GM21528 (cell line): ENCODE data around the gene PTPRT.

ENCODE experiments used
- ATAC-seq: cut with Tn5 transposase; IDR thresholded peaks from one replicate; pipeline ENCODE4 v1.9.1; 2021; ENCODE audit warnings: mild to moderate bottlenecking, moderate library complexity; ENCODE audit not compliant: unreplicated experiment, low FRiP score

The PTPRT gene

DNA sequence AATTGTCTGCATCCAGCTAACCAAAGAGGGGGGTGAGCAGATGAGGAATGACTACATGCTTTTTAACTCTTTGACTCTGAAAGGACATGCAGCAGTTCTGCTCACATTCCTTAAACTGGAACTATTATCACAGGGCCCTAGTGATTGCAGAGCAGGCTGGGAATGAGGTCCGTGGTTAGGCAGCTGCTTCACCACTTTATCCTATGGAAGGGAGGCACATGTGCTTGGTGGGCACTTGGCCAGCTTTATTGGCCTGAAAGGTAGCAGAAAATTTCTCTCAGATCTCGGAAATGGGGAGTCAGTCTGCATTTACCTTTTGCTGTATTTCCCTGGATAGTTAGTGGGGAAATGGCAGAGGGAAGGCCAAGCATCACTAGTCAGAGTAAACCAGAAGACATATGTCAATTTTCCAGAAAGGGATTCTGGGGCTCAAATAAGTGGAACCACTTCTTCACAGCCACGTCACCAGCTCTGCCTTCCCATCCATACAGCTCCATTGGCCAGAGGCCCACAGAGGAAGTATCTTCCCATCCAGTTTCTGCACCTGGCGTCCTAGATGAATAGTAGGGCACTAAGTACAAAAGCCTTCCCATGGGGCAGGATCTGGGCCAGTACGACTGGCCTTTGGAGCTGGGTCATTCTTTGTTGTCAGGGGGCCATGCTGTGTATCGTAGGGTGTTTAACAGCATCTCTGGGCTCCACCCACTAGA lies 444.8 kb downstream of the PTPRT start:
- no peak for ATAC-seq

DNA sequence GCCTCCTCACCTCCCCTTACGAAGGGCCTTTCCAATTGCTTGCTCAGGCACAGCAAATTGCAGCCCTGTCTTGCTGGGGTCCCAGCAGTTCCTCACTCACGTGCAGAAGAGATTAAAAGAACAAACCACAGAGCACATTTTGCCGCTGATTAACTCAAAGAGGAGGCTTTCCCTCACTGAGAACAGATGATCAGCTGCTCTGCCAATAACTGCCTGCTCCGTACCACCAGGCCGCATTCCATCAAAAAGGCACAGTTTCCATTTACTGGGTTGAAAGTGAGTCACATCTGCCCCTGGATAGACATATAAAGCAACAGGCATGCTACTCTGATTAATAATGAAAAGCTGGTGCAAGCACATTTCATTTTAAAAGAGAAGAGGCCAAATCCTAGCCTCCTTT lies 446.8 kb downstream of the PTPRT start:
- no peak for ATAC-seq

DNA sequence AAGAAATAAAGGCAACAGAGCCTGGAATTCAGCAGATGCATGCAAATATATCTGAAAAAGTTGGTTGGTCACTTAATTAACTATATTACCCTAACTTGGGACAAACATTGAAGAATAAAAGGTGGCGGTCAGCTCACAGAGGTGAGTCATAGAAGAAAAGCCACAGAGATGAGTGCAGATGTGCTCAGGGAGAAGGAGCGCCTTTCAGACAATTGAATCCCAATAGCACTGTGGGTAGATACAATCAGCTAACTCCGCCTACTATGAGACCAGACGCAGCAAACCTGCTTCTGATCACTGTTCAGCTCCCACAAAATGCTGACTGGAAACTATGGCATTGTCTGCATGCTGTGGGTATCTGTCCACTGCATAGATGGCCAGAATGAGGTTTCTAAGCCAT lies 447.8 kb downstream of the PTPRT start:
- no peak for ATAC-seq

DNA sequence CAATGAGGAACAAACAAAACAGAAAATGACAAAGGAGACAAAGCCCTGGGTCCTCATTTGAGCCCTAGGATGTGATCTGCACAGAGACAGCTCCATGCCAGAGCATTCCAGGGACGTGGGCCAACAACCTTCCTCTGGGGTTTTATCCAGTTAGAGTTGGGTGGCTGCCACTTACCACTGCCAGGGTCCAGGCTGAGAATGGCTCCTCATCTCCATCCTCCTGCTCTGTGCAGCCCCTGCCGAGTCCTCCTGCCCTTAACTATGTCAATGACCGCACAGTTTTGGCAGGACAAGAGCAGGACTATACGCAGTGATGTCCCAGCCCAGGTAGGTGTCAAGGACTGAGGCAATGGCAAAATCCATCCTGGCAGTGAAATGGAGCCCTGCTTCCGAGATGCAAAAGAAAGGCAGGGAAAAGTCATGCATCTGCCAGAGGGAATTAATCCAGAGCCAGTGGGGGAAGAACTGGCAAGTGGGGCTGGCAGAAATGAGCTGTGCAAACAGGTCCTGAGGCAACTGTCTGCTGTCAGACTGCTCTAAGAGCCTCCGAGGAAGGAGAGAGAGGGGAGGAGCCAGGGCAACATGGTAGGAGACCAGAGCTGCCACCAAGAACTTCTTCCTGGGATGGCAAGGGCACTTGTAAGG lies 449.4 kb downstream of the PTPRT start:
- no peak for ATAC-seq

DNA sequence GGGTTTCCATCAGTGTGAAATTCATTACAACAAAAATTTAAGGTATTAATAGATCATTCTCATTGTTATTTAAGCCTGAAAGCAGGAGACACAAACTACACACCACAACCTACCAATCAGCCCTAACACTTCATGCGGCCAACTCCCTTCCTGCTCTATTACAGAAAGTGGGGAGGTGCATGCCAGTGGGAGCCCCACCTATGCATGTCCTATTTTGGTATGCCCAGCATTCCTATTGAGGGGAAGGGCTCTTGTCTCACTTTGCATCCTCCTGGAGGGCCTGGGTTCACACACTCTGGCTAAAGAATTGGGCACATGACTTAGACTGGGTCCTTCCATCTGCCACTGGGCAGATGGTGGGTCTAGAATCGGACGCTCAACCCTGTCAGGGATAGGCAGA lies 450.0 kb downstream of the PTPRT start:
- ATAC-seq: no peak

DNA sequence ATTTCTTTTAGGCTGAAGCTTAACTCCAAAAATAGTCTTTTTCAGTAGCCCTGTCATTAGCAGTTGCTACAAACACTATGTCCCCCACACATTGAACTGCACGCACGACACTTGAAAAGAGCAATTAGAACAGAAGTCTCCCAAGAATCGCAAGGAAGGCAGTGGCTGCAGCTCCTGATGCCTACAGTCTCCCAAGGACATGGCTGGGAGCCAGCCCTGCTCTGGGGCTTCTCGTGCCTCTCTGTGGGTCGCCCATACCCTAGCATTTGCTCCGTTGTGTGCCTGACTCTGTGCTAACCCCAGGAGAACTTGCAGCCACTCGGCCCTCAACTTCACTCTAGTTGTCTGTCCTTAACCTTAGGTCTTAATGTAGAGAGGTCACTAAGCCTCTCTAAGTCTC lies 454.2 kb downstream of the PTPRT start:
- ATAC-seq: no peak

DNA sequence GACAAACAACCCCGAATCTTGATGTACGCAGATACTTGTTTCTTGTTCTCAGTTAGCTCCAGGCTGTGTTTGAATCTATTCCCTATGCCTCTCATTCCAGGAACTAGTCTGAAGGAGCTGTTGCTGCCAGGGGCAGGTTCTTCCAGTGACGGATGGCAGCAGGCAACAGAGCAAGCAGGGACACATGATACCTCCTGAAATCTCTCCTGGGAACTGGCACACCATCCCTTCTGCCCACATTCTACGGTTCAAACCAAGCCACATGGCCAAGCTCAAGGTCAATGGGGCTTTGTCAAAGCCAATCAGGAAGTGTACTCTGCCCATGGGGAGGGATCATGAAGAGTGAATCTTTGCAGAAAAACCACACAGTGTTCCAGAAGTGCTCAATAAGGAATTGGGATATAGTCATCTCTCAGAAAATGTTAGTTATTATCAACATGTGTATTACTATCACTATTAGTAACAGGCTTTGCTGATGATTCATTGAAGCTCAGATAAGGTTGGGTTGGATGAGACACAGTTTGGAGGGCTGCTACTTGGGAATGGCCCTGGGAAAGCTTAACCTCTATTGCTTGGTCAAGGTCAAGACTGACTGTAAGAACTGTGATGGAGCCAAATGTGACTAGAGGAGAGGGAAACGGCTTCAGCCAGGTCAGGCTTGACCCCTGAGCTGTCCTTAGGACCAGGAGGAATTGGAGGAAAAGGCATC lies 454.9 kb downstream of the PTPRT start:
- no peak for ATAC-seq

DNA sequence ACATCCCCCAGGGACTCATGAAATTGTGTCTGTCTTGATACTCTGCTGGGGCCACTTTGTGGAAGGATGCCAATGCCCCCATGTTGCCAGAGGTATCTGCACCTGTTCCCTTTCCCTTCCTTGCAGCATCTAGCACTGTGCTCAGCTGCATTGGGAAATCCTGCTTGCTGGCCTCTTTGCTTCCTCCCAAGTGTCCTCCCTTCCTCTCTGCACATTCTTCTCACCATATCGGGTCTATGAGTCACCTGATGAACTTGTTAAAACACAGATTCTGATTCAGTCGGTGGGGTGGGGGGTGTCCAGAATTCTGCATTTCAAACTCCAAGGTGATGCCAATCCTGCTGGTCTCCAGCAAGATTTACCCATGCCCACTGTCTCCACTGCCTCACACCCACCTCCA lies 467.8 kb downstream of the PTPRT start:
- ATAC-seq: no peak

DNA sequence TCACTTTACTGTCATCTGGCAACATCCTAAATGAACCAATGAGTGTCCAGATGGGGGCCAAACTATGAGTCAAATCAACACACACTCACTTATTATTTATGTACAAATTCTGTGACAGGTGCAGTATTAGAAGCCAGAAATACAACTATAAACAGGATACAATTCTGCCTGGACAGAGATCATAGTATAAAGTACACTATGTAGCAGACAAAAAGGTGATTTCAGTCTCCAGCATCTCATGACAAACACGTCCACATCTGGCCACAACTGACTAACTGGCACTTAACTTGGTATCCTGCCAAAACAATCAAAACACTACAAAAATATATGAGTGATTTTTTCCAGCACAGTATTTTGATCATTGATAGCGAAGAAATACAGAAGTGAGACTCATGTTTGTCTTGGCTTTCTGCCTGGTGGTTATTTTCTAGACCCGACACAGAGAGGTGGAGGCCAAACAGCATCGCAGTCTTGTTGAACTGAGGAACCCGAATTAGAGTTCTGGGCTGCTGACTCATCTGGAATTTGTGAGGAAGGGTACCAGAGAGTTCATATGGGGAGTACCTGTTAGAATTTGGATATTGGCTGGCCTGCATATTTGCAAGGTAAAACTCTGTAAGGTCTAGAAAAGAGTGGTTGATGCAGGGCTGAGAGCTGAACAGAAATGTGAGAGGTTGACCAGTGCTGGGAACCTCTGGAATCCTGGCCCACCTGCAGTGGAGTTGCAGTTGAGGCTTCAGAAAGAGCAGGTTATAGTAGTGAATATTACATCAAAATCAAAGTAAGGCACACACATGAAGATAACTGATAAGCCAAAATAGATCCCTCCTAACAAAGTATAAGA lies 475.2 kb downstream of the PTPRT start:
- ATAC-seq: no peak

DNA sequence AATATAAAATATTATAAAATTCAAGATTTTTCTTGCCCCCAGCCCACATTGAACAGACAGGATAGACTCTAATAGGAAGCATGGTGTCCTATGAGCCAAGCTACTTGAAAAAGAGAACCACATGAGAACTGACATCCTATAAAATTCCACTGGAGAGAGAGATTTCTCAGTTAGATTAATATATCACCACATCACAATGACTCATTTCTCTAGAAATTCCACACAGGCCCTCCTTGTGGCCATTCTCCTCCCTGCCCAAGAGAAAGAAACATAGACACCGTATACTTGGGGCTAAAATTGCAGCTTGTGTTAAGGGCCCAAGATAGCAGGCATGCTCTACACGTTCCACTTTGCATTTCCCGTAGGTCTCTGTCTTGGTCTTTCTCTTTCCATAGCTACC lies 481.4 kb downstream of the PTPRT start:
- ATAC-seq: no peak

DNA sequence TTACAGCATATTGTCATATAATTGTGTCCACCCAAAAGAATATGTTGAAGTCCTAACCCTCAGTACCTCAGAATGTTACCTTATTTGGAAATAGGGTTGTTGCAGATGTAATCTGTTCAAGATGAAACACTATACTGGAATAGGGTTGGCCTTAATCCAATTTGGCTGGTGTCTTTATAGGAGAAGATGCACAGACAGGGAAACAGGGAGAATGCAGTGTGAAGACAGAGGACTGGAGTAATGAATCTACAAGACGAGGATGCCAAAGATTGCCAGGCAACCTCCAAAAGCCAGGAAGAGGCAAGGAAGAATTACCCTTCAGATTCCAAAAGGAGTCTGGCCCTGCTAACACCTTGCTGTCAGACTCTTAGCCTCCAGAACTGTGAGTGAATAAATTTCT lies 482.9 kb downstream of the PTPRT start:
- ATAC-seq: no peak

DNA sequence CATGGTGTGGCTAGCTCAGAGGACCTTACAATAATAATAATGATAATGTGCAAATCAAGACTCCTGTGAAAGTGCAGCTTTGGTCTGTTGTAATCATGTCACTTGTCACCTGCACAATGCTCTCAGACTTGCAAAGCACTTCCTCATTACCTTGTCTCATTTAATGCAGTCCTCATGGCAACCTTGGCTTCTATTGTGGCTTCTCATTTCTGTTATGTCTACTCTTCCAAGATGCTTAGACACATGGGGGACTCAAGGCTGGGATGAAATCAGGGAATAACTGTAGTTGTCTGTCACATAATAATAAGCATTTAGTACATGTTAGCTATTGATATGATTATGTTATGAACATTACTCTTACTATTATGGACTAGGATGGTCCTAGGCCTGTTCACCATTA lies 484.2 kb downstream of the PTPRT start:
- no peak for ATAC-seq

DNA sequence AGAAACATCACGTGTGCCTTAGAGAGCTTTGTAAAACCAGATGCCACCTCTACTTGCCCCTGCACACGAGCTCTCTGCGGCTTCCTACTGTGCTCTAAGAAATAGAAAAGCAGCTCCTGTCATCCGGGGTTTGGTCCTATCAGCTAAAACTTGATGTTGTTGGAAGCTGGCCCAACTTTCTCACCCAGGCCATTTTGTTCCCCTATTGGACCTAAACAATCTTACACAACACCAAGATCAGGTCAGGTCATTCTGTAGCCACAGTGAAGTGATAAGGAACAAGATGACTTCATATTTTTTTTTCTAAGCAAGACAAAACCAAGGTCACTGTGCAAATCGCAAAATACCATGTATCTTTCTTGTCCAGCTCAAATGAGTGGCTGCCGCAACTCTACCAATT lies 486.0 kb downstream of the PTPRT start:
- no peak for ATAC-seq

DNA sequence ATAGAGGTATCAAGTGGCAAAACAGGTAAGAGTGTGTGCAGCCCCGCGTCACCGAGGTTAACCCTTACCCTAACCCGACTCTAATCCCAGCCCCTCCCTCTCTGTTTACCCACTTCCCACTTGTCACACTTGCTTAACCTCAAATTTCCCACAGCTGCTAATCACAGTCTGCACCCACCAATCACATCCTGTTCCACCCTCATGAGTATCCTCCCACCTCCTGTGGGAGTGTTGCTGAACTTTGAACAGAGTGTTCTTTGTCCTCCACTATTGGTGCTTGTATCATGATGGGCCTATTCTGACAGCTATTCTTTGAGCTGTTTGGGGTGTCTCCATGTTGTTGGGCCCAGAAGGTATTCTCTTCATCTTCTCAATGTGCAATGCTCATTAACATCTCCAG lies 487.8 kb downstream of the PTPRT start:
- no peak for ATAC-seq

DNA sequence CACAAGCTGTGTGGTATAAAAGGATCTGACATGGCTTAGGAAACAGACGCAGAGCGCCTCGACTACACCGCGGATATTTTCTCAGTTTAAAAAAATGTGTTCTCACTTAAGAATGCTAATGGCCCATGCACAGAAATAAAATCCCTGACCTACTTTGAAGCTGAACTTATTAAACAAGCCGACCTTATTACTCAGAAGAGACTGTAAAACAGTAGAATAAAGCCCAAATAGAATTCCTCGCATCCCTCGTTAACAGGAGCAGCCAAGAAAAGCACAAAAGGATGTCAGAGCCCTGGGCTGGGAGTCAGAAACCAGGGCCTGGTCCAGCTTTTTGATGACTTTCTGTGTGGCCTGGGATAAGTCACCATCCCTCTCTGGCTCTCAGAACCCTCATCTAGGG lies 489.3 kb downstream of the PTPRT start:
- ATAC-seq: no peak

DNA sequence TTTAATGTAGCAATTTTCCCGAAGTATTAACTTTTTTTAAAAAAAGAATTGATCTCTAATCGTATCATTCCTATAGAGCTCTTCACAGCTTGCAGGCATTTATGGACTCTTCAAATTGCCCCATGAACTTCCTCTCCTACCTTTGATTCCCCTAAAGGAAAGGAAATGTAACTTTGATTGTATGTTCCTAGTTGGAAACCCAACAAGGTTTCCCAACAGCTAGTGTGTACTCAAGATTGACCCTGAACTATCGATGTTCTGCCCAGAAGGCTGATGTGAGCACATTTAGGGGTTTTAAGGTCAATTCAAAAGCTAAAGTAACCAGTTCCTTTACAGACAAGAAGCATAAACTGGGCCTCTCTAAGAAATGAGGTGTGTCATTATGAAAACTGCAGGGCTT lies 491.7 kb downstream of the PTPRT start:
- no peak for ATAC-seq

DNA sequence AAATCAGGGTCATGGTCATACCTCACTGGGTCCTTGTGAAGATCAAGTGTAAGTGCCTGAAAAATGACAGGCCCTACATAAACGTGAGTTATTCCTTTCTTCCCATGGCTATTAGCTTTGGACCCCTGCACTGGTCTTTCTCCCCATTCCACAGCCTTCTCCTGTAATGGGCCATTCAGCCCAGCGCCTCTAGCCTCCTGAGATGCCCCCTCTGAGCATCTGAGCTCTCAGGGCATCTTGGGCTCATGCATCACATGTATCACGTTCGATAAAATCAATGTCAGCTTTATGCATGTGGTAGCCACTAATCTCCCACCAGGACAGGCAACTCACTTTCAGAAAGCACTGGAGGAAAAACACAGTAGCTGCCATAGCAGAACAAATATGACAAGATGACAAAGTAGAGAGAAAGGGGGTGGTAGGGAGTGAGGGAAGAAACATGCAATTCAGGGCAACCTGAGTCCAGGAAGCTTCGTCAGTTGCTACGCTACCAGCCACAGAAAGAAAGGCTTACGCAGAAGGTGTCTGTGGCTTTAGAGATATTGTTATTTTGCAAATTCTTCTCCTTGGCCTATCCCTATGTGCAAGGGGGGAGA lies 498.8 kb downstream of the PTPRT start:
- no peak for ATAC-seq

DNA sequence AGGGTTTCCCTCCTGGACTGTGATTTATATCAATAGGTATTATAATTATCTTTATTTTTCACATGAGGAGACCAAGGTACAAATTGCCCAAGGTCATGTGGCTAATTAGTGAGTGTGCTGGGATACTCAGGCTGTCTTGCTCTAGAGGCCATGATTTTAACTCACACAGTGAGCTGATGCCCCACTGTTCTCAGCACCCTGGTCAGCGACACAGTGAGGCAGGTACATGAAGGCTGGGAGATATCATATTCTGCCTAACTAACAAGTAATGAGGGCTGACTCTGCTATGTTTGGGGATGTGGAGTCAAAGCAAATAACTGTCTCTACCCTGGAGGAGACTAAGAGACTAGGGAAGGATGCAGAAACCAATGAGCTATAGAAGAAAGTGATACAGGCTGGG lies 501.1 kb downstream of the PTPRT start:
- ATAC-seq: no peak

DNA sequence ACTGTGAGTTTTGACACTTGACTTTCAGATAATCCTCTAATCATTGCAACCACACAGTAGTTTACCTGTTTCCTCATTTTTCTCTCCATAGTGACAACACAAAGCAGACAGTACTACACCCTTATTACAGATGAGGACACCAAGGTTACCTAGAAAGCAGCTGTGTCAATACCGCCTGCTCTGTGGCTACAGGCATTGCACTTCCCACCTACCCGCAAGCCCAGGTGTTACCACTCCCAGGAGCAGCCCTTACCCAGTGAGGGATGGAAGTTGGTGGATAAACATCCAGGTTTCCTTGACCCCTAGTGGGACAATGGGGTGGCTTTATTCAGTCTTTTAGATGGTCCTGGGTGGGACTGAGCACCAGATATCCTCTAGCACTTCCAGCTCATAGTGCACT lies 503.6 kb downstream of the PTPRT start:
- ATAC-seq: no peak

DNA sequence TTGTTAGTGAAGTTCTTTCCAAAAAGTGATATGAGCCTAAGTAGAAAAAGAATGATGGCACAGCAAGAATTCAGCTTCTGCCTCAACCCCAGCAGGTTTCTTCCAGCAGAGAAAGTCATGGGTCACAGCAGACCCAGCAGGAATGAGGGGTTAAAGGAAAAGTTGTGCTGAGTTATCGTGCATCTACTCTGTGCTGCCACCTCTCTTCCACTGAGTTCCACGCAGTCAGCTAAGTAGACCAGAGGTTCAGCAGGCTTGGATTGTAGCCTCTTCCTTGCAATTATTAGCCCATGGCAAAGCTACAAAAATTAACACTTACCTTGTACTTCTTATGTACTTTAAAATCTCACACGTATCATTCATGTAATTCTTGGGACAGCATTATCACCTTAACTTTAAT lies 510.8 kb downstream of the PTPRT start:
- no peak for ATAC-seq

DNA sequence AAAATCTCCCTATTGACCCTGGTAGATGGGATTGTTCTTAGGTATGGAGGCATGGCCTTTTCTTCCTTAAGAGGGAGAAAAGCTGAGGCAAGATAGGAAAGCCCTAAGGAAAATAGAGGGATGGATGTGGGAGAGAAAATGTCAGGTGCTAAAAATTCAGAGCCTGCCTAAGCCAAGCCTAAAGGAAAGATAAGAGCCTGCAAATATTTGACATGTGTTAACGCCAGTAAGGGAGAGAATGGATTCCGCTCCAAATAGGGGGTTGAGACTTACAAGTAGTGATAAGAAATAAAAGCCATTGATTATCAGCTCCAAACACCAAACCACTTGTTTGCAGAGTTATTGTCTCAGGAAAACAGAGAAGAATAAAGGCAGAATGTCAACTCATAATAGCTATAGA lies 533.6 kb downstream of the PTPRT start:
- no peak for ATAC-seq
